D341Med (cell line): ENCODE data around the gene OLIG3.

Source experiments
- DNase-seq: peaks from one replicate; pipeline ENCODE4 v3.0.0; 2012; ENCODE audit warnings: low spot score

The OLIG3 gene

GRCh38 chr6:137494281-137494987 lies at the start of gene OLIG3:
Gene OLIG3 (minus strand): TSS chr6:137494394. CDS start chr6:137494170, 224 bp downstream.
- no peak for DNase-seq

DNA sequence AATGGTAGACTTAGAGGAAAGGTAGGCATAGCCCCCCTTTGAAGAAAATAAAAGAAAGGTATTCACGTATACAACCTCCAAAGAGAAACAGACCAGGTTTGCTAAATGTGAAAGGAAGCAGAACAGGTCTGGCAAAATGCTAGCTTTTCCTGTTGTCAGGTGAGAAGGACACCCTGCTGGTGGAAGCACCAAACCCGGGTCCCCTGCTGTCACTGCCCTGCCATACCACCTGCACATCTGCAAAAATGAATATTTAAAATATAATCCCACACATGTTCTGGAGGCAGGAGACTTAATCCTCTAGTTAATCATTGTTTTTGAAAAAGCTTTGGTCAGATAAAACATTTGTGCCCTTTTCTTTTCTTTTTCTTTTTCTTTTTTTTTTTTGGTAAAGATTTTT lies 48.9 kb upstream of the OLIG3 start:
- no peak for DNase-seq

- no peak for DNase-seq
Measured at GRCh38 chr6:137542713-137543112, 48.5 kb upstream of the OLIG3 start.

GRCh38 chr6:137541534-137542063 lies 47.4 kb upstream of the OLIG3 start:
- no peak for DNase-seq

DNA sequence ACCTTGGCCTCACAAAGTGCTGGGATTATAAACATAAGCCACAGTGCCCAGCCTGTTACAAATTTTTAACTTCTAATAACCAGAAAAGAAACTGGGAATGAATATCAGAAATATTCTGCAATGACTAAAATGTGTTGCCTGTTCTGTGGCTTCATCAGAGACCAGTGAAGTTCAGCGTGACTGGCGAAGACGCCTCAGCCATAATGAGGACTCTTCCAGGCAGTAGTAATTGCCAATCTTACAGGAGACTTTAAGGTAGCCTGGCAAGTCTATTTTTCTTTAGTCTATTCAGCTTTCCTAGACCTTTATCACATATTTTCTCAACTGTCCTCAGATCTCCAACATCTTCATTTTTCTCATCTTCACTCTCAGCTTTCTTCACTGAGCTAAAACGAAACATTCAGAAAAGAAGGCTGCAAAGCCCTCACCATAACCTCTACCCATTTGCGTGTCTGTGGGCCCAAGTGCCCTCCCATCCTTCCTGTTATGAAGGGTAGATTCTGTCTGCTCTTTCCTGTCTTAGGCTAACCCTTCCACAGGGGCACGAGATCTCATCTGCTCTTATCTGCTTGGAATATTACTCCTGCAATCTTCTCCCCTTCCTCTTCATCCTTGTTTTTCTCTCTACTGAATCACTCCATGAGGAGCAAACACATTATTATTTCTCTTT lies 42.0 kb upstream of the OLIG3 start:
- DNase-seq: no peak

- DNase-seq: no peak
Measured at GRCh38 chr6:137531376-137532092, 37.3 kb upstream of the OLIG3 start.

DNA sequence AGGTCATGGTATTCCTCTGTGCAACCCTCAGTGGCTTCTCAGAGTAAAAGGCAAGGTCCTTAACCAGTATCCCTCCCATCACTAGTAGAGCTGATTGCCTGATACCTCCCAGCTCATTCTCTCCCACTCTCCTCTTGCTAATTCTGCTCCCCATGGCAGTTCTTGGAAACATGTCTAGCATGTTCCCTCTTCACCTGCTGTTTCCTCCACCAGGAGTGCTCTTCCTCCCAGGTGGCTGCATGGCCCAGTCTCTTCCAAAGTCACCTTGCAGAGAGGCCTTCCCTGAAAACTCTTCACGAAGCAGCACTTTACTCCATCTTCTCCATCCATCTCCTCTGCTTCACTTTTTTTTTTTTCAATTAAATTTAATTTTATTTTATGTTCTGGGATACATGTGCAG lies 36.2 kb upstream of the OLIG3 start:
- no peak for DNase-seq

DNA sequence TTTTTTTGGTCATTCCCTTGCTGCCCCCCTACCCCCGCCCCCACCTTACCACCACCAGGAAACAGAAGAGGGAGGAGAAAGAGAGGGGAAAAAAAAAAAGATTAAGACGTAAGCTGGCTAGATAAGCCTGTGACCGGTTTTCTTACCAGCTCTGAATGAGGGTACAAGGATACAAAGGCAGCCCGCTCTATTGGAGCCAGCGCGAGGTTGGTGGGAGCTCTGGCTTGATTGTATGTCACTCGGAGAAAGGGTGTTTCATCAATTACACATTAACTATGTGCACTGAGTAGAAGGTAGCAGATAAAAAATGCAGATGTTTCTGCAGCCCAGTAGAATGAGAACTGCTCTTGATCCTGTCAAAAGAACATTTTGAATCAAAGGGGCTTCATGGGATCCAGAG lies 28.6 kb upstream of the OLIG3 start:
- no peak for DNase-seq

GRCh38 chr6:137522198-137522798 lies 28.1 kb upstream of the OLIG3 start:
- no peak for DNase-seq

GRCh38 chr6:137520520-137520919 lies 26.3 kb upstream of the OLIG3 start:
- DNase-seq: no peak

DNA sequence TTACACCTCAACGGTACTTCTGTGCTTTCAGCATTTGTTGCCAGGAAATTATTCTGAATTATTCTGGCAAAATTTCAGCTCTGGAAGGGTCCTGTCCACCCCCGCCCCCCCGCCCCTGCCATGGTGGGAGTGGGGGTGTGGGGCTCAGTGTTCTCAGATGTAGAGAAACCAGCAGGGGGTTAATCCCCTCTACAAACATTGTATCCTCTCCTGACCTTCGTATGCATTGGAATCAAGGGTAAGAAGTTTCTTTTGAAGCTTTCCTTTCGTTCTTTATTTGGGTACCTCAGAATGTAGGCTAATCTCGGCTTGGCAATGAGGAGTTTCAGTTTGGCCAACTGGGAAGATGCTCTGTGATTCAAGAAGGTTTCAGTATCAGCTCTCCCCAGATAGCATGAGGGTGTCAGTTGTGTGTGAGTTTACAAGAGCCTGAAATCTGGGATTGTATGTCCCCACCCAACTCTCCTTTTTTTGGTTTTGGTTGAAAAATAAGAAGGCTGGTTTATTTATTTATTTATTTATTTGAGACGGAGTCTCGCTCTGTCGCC lies 25.5 kb upstream of the OLIG3 start:
- DNase-seq: no peak

DNA sequence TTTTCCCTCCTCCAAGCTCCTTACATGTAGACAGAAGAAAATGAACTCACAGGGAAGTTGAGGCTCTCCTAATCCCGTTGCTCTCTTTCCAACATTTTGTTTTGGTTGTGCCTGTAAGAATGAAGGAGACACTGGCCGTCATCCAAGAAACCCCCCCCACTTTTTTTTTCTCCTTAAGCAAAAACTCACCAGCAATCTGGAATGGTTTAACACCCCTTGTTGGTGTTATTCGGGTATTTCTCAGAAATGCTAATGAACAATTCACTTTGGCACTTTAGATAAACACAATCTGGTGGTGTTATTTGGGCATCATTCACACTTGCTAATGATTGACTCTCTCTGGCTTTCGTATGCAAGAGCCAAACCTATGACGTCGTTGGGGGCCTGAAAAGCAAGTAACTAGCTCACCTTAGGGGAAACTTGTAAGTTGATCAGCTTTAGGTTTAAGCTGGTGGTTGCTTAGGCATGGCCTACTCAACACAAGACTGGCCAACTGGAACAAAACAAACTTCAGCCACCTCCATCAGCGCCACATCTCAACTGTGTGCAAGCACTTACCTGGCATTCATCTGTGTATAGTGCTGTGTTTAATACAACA lies 24.3 kb upstream of the OLIG3 start:
- DNase-seq: no peak

DNA sequence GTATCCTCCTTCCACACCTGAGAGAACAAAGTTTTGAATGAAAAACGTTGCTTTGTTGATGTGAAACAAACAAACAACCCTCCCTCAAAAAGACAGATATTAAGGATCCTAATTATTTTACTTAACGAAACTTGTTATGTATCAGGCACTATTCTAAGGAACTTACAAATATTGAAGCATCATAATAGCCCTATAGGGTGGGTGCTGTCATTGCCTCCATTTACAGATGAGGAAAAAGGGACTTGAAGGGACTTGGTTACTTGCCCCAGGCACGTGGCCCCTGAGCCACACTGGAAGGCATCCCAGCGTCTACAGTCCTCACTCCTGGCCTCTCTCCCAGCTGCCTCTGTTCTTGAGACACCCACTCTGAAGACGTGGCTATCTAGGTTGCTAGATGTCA lies 20.2 kb upstream of the OLIG3 start:
- no peak for DNase-seq

DNA sequence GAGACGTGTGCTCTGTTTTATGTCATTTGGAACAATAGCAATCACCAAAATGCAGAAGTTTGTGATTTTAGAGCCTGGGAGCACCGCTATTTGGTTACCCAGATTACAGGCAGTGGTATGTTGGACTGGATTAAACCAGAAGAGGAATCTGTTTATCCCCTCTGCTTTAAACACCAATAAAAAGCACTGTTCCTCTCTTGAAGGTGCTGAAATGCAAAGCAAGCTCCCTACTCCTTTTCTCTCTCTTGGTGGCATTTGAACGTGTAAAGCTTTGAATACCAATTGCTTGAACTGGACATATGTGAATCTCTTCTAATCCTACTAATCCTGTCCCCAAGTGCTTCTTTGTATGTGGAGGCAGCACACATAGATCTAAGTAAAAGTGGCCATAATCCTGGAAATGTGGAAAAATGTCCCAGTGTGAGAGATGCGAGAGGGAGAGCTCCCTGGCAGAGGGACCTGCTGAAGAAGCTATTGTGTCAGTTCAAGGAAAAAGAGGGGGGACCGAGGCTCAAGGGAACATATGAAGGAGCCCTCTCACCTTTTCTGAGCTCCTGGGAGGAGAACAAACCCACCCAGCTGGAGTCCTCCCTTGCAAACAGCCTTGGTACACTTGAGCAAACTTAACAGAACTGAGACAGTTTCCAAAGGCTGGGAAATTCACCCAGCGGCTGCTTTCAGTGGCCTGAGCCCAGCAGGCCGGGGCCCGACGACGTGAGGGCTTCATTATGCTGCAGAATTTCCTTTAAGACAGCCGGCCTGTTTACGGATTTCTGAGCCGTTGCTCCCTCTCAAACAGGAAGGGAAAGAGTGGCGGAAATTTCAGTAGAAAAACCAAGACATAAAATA lies 18.8 kb upstream of the OLIG3 start:
- DNase-seq: no peak

- no peak for DNase-seq
Measured at GRCh38 chr6:137510923-137511322, 16.7 kb upstream of the OLIG3 start.

- no peak for DNase-seq
Measured at GRCh38 chr6:137498481-137499190, 4.4 kb upstream of the OLIG3 start.

DNA sequence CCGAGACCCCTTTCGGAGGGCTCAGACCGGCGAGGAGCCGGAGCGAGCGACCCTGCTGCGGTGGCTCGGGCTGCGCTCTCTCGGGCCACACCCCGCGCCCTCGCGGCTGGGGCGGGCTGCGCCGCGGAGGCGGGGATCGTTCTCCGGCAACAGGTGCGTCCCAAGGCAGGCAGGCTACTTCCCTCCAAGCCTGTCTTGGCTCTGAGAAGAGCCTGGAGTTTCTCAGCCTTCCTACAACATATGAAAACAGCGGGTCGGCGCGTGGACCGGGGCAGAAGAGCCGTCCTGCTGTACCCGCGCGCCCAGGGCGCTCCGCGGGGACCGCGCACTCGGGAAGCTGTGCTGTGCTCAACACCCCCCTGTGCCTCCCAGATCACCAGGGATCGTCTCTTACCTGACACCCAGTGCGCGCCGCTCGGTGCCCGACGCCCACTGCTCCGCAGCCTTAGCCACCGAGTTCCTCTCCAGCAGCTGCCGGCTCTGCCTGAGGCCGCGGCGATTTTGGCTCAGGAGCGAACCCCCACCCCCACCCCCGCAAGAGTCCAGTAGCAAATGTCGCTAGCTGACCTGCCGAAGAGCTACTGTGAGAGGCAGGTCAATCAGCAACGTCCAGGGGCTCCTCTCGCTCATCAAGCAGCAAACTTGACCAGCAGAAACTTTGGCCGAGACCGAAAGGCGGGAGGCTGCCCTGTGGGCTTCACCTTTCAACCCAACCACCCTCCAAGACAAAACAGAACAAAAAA lies 3.7 kb upstream of the OLIG3 start:
- DNase-seq: peak; percentile 60

- DNase-seq: peak; percentile 47
Measured at GRCh38 chr6:137496909-137497720, 2.9 kb upstream of the OLIG3 start.

DNA sequence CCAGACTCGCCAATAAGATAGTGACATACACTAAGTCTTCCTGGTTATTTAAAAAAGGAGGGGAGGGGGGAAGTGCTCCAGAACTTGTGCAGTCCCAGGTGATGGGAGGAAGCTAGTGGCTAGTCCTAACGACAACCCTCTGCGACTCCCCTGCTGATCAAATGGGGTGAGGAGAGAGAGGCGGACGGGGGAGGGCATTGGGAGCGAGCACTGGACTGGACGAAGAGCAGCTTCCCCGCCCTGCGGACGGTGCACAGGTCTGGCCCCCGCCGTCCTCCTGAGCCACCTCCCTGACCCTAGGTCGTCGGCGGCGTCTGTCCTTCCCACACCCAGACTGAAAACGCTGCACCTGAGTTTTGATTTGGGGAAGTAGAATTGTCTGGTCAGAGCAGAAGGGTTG lies 2.2 kb upstream of the OLIG3 start:
- DNase-seq: peak; percentile 24
